Fibroblast of gingiva (primary cell): ENCODE results near the gene CD80.
"Not testable (repeated sequence)": the region's sequence is repeated elsewhere in the genome, so short reads cannot be mapped to it uniquely, and the experiment has no call there.

ENCODE experiments used
- DNase-seq: peaks from one replicate; pipeline ENCODE4 v3.0.0-alpha.2; 2011; ENCODE audit warnings: low read depth

The CD80 gene

GRCh38 chr3:119580067-119580760 is 20.8 kb upstream of the CD80 start:
- peak; percentile 16 for DNase-seq

- DNase-seq: peak; percentile 50
These were observed 20.1 kb upstream of the CD80 start, which contains the start of gene ADPRH for GRCh38 chr3:119579366-119580066. ADPRH (plus strand) TSS chr3:119579492; CDS start chr3:119582170, 2,678 bp downstream.

GRCh38 chr3:119575507-119575906 is 16.1 kb upstream of the CD80 start:
- no peak for DNase-seq

- DNase-seq: no peak
These were observed 12.3 kb upstream of the CD80 start for GRCh38 chr3:119571688-119572087.

- DNase-seq: no peak
These were observed 11.8 kb upstream of the CD80 start for GRCh38 chr3:119571230-119571629.

GRCh38 chr3:119570229-119570628 is 10.8 kb upstream of the CD80 start:
- no peak for DNase-seq

- DNase-seq: no peak
These were observed 9.7 kb upstream of the CD80 start for GRCh38 chr3:119569156-119569555.

- not testable (repeated sequence) for DNase-seq
These were observed 3.9 kb upstream of the CD80 start for GRCh38 chr3:119563334-119563733.

GRCh38 chr3:119562307-119562961 is 3.0 kb upstream of the CD80 start:
- no peak for DNase-seq

- no peak for DNase-seq
These were observed 746 bp upstream of the CD80 start for GRCh38 chr3:119560160-119560559.

GRCh38 chr3:119558626-119559317 is 642 bp downstream of the CD80 start:
- no peak for DNase-seq

GRCh38 chr3:119557877-119558269 is 1.5 kb downstream of the CD80 start:
- DNase-seq: no peak

- no peak for DNase-seq
These were observed 2.1 kb downstream of the CD80 start for GRCh38 chr3:119557192-119557876.

GRCh38 chr3:119555929-119556328 is 3.5 kb downstream of the CD80 start:
- DNase-seq: no peak

- DNase-seq: no peak
These were observed 4.1 kb downstream of the CD80 start for GRCh38 chr3:119555309-119555735.

GRCh38 chr3:119553823-119554415 is 5.5 kb downstream of the CD80 start:
- DNase-seq: no peak

- not testable (repeated sequence) for DNase-seq
These were observed 6.5 kb downstream of the CD80 start for GRCh38 chr3:119552928-119553327.

GRCh38 chr3:119551598-119551997 is 7.8 kb downstream of the CD80 start:
- no peak for DNase-seq

GRCh38 chr3:119550192-119550910 is 9.1 kb downstream of the CD80 start:
- no peak for DNase-seq

- no peak for DNase-seq
These were observed 11.1 kb downstream of the CD80 start for GRCh38 chr3:119548341-119548740.

GRCh38 chr3:119547227-119547626 is 12.2 kb downstream of the CD80 start:
- no peak for DNase-seq
